WI38 (cell line): ENCODE data around the gene CREB3L4.
A peak's percentile ranks its signal among the peaks of the same experiment; 100 is the strongest.

Experiments
- H3K4me3 ChIP-seq: 2 replicates; pipeline ENCODE4 v1.5.1; 2011; ENCODE audit warnings: low read depth, mild to moderate bottlenecking, control low read depth, low read length
- TF ChIP-seq, protein P1 (sequence below): IDR thresholded peaks from 2 replicates; pipeline ENCODE4 v1.5.1; 2012; ENCODE audit warnings: low read depth, mild to moderate bottlenecking, control low read depth, low read length

The CREB3L4 gene

DNA sequence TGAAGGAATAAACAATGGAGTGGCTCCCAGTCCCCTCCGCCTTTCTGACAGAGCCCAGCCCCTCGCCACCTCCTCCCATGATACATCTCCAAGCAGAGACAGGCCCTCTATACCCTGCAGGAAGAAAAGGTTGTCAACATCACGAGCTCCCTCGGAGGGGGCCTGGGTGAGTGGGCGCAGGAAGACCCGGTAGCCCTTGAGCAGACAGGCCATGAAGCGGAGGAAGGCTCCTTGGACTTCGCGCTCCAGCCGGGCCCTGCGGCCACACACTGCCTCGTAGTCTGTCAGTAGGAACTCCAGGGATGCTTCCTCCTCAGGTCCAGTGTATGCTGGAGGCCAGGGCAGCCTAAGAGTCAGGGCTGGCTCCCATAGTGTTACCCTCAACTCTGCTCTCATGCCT lies 28.2 kb upstream of the CREB3L4 start:
- TF ChIP-seq, protein P1, sequence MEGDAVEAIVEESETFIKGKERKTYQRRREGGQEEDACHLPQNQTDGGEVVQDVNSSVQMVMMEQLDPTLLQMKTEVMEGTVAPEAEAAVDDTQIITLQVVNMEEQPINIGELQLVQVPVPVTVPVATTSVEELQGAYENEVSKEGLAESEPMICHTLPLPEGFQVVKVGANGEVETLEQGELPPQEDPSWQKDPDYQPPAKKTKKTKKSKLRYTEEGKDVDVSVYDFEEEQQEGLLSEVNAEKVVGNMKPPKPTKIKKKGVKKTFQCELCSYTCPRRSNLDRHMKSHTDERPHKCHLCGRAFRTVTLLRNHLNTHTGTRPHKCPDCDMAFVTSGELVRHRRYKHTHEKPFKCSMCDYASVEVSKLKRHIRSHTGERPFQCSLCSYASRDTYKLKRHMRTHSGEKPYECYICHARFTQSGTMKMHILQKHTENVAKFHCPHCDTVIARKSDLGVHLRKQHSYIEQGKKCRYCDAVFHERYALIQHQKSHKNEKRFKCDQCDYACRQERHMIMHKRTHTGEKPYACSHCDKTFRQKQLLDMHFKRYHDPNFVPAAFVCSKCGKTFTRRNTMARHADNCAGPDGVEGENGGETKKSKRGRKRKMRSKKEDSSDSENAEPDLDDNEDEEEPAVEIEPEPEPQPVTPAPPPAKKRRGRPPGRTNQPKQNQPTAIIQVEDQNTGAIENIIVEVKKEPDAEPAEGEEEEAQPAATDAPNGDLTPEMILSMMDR, result no peak
- no peak overlapping the region for H3K4me3 ChIP-seq

DNA sequence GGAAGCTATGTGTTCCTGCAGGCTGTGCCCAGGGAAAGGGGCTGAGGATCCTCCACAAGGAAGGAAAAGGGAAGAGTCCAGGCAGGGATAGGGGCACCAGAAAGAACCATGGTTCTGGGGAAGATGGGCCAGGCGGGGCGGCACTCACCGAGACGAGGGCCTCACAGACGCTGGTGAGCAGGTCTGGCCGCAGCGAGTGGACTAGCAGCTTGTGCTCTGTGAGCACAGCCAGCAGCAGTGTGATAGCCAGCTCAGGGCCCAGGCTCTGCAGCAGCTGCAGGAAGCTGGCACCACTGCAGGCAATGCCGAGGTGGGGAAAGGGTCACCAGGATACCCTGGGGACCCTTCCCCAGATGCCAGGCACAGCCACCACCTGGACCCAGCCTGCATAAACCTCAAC lies 26.9 kb upstream of the CREB3L4 start:
- TF ChIP-seq, protein P1, result no peak
- H3K4me3 ChIP-seq, result no peak overlapping the region

DNA sequence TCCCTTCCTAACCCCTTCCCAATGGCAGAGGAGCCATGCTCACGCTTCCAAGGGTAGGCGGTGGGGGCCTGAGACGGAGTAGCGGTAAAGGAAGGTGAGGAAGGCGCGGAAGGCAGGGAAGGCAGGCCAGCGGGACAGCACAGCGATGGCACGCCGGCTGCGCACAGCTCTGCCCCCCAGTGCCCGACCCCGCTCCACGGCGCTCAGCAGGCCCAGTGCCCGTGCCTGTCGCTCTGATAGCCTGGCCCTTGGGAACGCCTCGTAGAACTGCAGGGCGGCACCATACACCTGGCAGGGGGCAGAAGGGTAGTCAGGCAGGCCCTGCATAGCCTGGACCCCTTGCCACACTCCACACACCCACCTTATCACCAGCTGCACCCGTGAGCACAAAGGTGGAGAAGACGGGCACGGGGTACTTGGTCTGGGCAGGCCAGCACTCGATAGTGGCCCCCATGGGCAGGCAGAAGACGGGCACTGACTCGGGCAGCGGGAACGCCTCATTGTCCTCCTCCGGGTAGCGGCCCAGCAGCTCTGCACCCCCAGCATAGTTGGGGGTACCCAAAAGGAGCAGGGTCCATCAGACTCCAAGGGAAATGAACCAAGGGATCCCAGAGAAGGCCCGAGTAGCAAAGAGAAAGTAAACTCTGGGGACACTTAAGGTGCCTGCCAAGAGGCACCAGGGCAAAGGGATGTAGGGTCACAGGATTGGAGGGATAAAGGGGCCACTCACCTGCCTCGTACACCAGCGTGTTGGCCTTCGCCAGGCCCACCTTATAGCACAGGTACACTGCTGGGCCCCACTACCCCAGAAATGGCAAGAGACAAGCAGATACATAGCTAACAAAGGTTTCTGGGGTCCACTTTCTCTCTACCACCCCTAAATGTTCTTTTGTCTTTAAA lies 25.6 kb upstream of the CREB3L4 start:
- TF ChIP-seq, protein P1, result no peak
- no peak overlapping the region for H3K4me3 ChIP-seq

DNA sequence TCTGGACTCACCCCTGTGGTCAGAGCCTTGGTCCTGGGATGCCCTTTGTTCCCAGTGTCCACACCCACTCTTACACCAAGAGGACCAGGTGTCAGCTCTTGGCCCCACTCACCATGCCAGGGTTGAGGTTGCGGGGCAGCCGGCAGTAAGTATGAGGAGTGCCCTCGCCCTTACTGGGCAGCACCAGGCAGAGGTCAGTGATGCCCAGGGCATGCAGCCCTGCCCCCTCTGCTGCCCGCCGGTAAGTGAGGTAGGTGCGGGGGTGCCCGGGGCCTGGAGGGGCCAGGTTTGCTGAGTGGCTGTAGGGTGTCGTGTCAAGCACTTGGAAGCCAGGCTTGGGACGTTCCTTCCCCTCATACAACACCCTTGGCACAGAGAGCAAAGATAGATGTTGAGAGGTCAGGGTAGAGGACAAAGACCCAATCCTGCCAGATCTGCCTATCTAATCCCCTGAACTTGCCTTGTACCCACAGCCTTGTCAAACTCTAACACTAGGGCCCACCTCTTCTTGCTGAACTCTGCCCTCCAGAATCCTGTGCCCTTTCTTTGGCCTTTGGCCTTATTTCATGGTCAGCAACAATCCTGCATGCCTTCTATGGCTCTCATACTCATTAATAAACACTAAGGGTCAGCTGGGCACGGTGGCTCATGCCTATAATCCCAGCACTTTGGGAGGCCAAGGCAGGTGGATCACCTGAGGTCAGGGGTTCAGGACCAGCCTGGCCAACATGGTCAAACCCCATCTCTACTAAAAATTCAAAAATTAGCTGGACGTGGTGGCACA lies 24.7 kb upstream of the CREB3L4 start:
- TF ChIP-seq, protein P1, result no peak
- no peak overlapping the region for H3K4me3 ChIP-seq

DNA sequence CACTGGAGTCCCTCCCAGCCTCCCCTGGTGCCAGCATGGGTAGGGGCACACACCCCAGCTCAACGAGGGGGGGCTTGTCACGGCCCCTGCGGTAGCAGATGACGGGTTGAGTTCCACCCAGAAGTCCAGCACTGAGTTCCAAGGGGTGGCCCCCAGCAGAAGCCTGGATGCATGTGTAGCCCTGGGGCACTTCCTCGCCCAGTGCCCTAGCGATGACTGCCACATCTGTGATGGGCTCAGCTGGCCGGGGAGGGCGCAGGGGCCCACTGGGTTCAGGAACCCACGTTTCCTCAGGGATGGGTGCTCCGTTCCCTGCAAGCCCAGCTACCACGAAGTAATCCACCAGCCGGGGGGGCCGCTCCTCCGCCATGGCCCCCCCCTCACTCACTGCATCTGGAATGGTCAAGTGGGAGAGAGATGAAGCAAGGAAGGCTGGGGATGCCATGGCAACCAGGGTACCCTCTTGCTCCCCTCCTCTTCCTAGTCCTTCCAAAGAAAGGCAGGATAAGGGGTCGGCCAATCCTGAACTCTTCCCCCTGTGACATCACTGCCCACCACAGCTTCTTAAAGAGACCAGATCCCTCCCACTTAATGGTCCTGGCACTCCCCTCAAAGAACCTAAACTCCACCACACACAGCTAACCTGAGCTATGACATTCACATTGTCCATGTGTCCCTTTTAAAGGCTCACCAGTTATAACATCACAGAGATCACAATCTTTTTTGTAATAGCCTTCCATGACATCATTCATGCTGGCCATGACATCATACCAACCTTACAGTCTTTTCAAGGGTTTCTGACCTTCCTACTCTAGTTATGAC lies 23.5 kb upstream of the CREB3L4 start:
- H3K4me3 ChIP-seq, result no peak overlapping the region
- TF ChIP-seq, protein P1, result no peak

DNA sequence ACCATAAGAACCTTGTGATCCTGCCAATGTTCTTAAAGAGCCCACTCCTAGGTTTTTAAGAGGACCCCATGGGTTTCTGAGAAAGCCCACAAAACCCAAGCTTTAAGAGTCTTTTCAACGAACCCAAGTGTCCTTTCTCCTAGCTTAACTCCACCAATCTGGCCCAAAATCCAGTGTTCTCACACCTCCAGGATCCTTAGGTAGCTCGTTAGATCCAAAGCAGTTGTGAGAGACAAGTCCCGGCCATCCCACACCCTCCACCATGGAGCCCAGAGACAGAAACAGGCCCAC lies 22.9 kb upstream of the CREB3L4 start:
- H3K4me3 ChIP-seq, result peak overlapping the region; percentile 84
- TF ChIP-seq, protein P1, result no peak
